ENCODE data around the gene NEUROG3. TPM values are rescaled to one million over a fixed set of nuclear protein-coding genes. Genes with fewer than 3 reads are reported as not detected.

NEUROG3 gene
- total RNA-seq, 1 experiment from 2014 or later, result not detected

Other genes with a start within 250 kb of the NEUROG3 start
- gene TACR2, start 156.5 kb downstream of the NEUROG3 start, total RNA-seq (2014; rRNA removed; shearing (Covaris generic)), result not detected in 2 replicates
- gene TSPAN15, start 122.0 kb downstream of the NEUROG3 start, total RNA-seq (2014; rRNA removed; shearing (Covaris generic)), result 1.6 and 4.6 TPM in 2 replicates
- 2.8 and 4.6 TPM in 2 replicates for gene FAM241B, start 56.8 kb upstream of the NEUROG3 start, total RNA-seq (2014; rRNA removed; shearing (Covaris generic))
- 13.0 and 19.5 TPM in 2 replicates for gene COL13A1, start 228.5 kb upstream of the NEUROG3 start, total RNA-seq (2014; rRNA removed; shearing (Covaris generic))

Measured in Daoy (cell line).